ENCODE results near the gene B4GALT1. TPM values are rescaled to one million over a fixed set of nuclear protein-coding genes. Genes with fewer than 3 reads are reported as not detected.

B4GALT1 gene
- total RNA-seq, 4 donors from 2014 or later = 23.7 to 126 (median 93.7) TPM

DNA sequence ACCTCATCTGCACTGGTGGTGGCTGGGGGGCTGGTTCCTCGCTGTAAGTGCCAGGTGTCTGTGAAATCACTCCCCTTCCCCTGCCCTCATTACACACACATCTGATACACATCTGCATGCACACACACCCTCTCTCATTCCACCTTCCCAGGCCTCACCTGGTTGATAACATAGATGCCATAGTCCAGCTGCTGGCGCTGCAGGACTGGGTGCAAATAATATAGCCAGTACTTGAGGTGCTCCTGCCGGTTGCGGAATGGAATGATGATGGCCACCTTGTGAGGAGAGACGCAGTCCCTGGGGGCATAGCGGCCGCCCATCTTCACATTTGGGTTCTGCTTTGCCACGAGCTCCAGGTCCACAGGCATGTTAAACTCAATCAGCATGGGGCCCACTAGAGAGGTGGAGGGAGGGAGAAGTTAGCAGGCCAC lies 32.1 kb downstream of the B4GALT1 start:
- H3K4me3 ChIP-seq = no peak overlapping the region
- H3K9me3 ChIP-seq = no peaks in the 10 kb centered on the region
- in situ Hi-C loops (cut with MboI; ENCODE audit: low pct_ligation_motif_present in 1 of 4, low pct_unique_long_range_greater_than_20kb in 1 of 4, low sequenced_read_pairs in 3 of 4) (no loop called here), intact Hi-C loops (cut with DNase I; ENCODE audit: low total_unique reads) (no loop called here)
- no peaks in the 10 kb centered on the region for H3K27me3 ChIP-seq
- no peak overlapping the region for H3K27ac ChIP-seq
- peak; percentile 4 for DNase-seq
- 91 to 100% methylated on average over 1 to 8 of the region's 8 CpGs for WGBS, 2 donors (ENCODE audit: low coverage in 1 of 2)
- peaks cover 21 to 64% (median 41%) of the 10 kb centered on the region in 4 donors for H3K4me1 ChIP-seq
- no peak for TF ChIP-seq POLR2AphosphoS5 (IDR thresholded peaks at IDR 0.05)
- no peaks in the 10 kb centered on the region for H3K36me3 ChIP-seq

- H3K27ac ChIP-seq = no peak overlapping the region
- intact Hi-C loops (cut with DNase I; ENCODE audit: low total_unique reads) (no loop called here), in situ Hi-C loops (cut with MboI; ENCODE audit: low pct_ligation_motif_present in 1 of 4, low pct_unique_long_range_greater_than_20kb in 1 of 4, low sequenced_read_pairs in 3 of 4) (no loop called here)
- WGBS, 2 donors (ENCODE audit: low coverage in 1 of 2) = 80 to 92% methylated on average over 1 to 7 of the region's 7 CpGs
- H3K27me3 ChIP-seq = no peaks in the 10 kb centered on the region
- TF ChIP-seq EP300 (IDR thresholded peaks at IDR 0.05; ENCODE audit: low read depth) = no peak
- TF ChIP-seq POLR2AphosphoS5 (IDR thresholded peaks at IDR 0.05) = no peak
- no peaks in the 10 kb centered on the region for H3K36me3 ChIP-seq
- no peak overlapping the region for H3K4me3 ChIP-seq
- H3K9me3 ChIP-seq = no peaks in the 10 kb centered on the region
- DNase-seq = no peak
- peaks cover 21 to 67% (median 45%) of the 10 kb centered on the region in 4 donors for H3K4me1 ChIP-seq
Observed at GRCh38 chr9:33133186-33133585, 34.0 kb downstream of the B4GALT1 start.

- H3K9me3 ChIP-seq = no peaks in the 10 kb centered on the region
- no peak overlapping the region for H3K4me3 ChIP-seq
- in situ Hi-C loops (cut with MboI; ENCODE audit: low pct_ligation_motif_present in 1 of 4, low pct_unique_long_range_greater_than_20kb in 1 of 4, low sequenced_read_pairs in 3 of 4) = no loop called here
- no peaks in the 10 kb centered on the region for H3K27me3 ChIP-seq
- no peak for DNase-seq
- peak overlapping the region; percentile 77 to 86 (median 79) for H3K27ac ChIP-seq
- no peaks in the 10 kb centered on the region for H3K36me3 ChIP-seq
- intact Hi-C loops (cut with DNase I; ENCODE audit: low total_unique reads) = no loop called here
- peaks cover 21 to 60% (median 44%) of the 10 kb centered on the region in 4 donors for H3K4me1 ChIP-seq
- 49 to 69% methylated on average over 2 to 10 of the region's 10 CpGs for WGBS, 2 donors (ENCODE audit: low coverage in 1 of 2)
- TF ChIP-seq CTCF (IDR thresholded peaks at IDR 0.05) (no peak), EP300 (IDR thresholded peaks at IDR 0.05; ENCODE audit: low read depth) (no peak), POLR2AphosphoS5 (IDR thresholded peaks at IDR 0.05) (no peak), POLR2A (IDR thresholded peaks at IDR 0.05) (no peak)
Observed at GRCh38 chr9:33131790-33132772, 35.1 kb downstream of the B4GALT1 start.

GRCh38 chr9:33130961-33131789 lies 36.0 kb downstream of the B4GALT1 start:
- Histone ChIP-seq H3K27me3 (no peaks in the 10 kb centered on the region), H3K36me3 (no peaks in the 10 kb centered on the region), H3K4me3 (no peak overlapping the region), H3K9me3 (no peaks in the 10 kb centered on the region), H3K4me1 (peaks cover 21 to 61% (median 42%) of the 10 kb centered on the region in 4 donors), H3K27ac (peak overlapping the region; percentile 77 to 86 (median 79))
- DNase-seq = no peak
- intact Hi-C loops (cut with DNase I; ENCODE audit: low total_unique reads) = no loop called here
- in situ Hi-C loops (cut with MboI; ENCODE audit: low pct_ligation_motif_present in 1 of 4, low pct_unique_long_range_greater_than_20kb in 1 of 4, low sequenced_read_pairs in 3 of 4) = no loop called here
- 90 to 100% methylated on average over 1 to 4 of the region's 4 CpGs for WGBS, 2 donors (ENCODE audit: low coverage in 1 of 2)
- TF ChIP-seq POLR2AphosphoS5 (IDR thresholded peaks at IDR 0.05) = no peak
- no peak for TF ChIP-seq POLR2A (IDR thresholded peaks at IDR 0.05)
- TF ChIP-seq CTCF (IDR thresholded peaks at IDR 0.05) = no peak
- TF ChIP-seq EP300 (IDR thresholded peaks at IDR 0.05; ENCODE audit: low read depth) = no peak

Measured in transverse colon (tissue), 4 donors.